ENCODE results near the gene AKAP1. TPM values are rescaled to one million over a fixed set of nuclear protein-coding genes. Genes with fewer than 3 reads are reported as not detected.

Gene AKAP1
- polyA plus RNA-seq, 3 donors: 5.6 to 14.6 (median 6.8) TPM

DNA sequence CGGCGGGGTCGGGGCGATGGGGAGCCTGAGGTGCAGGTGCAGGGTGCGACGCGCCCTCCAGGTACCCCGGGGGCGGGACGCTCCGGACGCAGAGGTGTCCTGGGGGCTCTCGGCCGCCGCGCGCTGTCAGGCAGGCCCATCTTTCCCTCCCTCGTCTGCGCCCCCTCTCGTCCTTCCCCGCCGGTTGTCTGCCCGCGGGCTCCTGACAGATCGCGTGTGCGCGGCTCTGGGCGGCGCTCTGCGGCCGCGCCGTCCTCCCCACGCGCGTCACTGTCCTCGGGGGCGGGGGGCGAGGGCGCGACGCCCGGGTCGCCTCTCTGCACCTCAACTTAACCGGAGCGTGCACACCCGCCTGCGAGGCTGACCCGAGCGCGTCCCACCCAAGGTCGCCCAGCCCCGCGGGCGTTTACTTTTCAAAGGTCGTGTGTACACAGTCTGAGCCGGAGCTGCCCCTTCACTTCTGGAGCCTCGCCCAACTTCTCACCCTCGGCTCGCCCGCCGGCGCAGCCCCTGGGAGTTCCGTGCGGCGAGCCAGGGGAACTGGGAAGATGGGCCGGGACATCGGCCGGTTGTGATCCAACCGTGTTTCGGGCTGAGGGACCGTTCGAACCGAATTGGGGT is 512 bp downstream of the AKAP1 start:
- peak; percentile 39 to 53 (median 53) for DNase-seq
- H3K4me3 Mint-ChIP-seq: peak overlapping the region; percentile 92 to 94
- no peaks in the 10 kb centered on the region for H3K9me3 Mint-ChIP-seq
- intact Hi-C loops (cut with micrococcal nuclease): loop anchor here (5.0 to 10.0 kb wide), 3 partner anchors 38 to 997 kb away; partner anchors contain the start of gene DYNLL2 (in 1 of the 2)
- H3K36me3 Mint-ChIP-seq: peaks cover 0 to 4% of the 10 kb centered on the region in 2 donors
- Histone ChIP-seq H3K27me3 (ENCODE audit: control insufficient read depth in 2 of 2, insufficient read depth in 2 of 2, low read length in 2 of 2) (no peaks in the 10 kb centered on the region), H3K79me2 (ENCODE audit: insufficient read depth, low read length) (peaks cover 47% of the 10 kb centered on the region), H2AFZ (ENCODE audit: insufficient read depth, low read depth, low read length, poor library complexity, severe bottlenecking) (peak overlapping the region; percentile 90), H3K4me1 (ENCODE audit: control insufficient read depth in 1 of 2, insufficient read depth in 2 of 2, low read length in 2 of 2) (peaks cover 41 to 58% of the 10 kb centered on the region in 2 donors), H3K4me3 (replicated peaks in 1 of 3; ENCODE audit: low read depth in 2 of 3, low read length in 3 of 3) (peak overlapping the region; percentile 59 to 90 (median 75)), H3K36me3 (replicated peaks in 1 of 2; ENCODE audit: control insufficient read depth in 1 of 2, insufficient read depth in 2 of 2, low read length in 2 of 2) (no peaks in the 10 kb centered on the region), H3K4me2 (replicated peaks; ENCODE audit: extremely low read depth, low read length, poor library complexity, severe bottlenecking) (peak overlapping the region; percentile 84), H3K9ac (ENCODE audit: insufficient read depth, low read length, poor library complexity, severe bottlenecking) (peak overlapping the region; percentile 91), H3K27ac (ENCODE audit: low read depth in 1 of 2, low read length in 2 of 2) (peak overlapping the region in 1 of 2 donors; percentile 97), H3K9me3 (replicated peaks in 1 of 2; ENCODE audit: control insufficient read depth in 1 of 2, insufficient read depth in 1 of 2, low read length in 2 of 2) (no peaks in the 10 kb centered on the region), H4K20me1 (ENCODE audit: insufficient read depth, low read length) (peaks cover 10% of the 10 kb centered on the region)
- peak overlapping the region in 4 of 7 donors; percentile 32 to 81 (median 71) for H3K27ac Mint-ChIP-seq
- peaks cover 55% of the 10 kb centered on the region for H3K4me1 Mint-ChIP-seq
- peaks cover 0 to 4% (median 0%) of the 10 kb centered on the region in 3 donors for H3K27me3 Mint-ChIP-seq (ENCODE audit: low read depth in 3 of 3)
- TF ChIP-seq, protein P1, sequence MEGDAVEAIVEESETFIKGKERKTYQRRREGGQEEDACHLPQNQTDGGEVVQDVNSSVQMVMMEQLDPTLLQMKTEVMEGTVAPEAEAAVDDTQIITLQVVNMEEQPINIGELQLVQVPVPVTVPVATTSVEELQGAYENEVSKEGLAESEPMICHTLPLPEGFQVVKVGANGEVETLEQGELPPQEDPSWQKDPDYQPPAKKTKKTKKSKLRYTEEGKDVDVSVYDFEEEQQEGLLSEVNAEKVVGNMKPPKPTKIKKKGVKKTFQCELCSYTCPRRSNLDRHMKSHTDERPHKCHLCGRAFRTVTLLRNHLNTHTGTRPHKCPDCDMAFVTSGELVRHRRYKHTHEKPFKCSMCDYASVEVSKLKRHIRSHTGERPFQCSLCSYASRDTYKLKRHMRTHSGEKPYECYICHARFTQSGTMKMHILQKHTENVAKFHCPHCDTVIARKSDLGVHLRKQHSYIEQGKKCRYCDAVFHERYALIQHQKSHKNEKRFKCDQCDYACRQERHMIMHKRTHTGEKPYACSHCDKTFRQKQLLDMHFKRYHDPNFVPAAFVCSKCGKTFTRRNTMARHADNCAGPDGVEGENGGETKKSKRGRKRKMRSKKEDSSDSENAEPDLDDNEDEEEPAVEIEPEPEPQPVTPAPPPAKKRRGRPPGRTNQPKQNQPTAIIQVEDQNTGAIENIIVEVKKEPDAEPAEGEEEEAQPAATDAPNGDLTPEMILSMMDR (IDR thresholded peaks at IDR 0.05): no peak
- under 1% methylated on average over 75 of the region's 75 CpGs for WGBS (ENCODE audit: insufficient coverage)

DNA sequence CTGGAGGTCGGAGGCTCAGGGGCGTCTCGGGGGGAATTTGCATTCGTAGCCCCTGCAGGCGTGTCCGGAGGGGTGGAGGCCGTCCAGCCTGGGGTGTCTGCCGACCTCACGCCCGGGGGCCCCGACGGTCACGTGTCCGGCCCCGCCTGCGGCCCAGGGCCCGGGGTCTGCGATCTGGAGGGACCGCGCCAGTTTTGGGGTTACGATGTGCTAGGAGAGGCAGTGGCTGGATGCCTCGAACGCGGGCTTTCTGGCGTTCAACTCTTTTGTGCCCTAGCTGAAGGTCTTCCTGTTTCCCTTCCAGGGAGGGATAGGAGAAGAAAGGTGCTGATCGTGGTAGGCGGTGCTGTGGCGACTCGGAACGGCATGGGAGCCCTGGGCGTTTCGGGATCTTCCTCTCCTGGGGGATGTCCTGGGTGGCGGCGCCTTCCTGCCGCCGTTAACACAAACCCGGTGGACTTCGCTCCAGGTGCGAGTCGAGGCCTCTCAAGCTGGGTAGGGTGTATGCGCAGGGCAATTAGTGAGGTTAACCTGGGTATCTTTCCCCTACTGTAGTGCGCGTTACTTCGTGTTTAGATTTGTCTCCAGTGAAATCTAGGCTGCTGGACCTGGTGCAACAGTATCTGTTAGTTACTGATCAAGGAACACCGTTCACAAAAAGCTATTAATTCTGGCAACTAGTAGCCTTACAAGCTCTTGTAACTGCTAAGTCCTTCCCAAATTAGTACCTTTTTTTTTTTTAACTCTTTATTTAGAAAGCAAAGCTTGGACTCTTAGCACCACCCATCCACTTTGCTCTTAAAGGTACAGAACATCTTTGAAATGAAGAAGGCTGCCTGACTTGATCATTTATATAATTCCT is 1.3 kb downstream of the AKAP1 start:
- Histone ChIP-seq H4K20me1 (ENCODE audit: insufficient read depth, low read length) (peaks cover 14% of the 10 kb centered on the region), H3K27ac (ENCODE audit: low read depth in 1 of 2, low read length in 2 of 2) (peak overlapping the region in 1 of 2 donors; percentile 97), H3K4me1 (ENCODE audit: control insufficient read depth in 1 of 2, insufficient read depth in 2 of 2, low read length in 2 of 2) (peaks cover 49 to 65% of the 10 kb centered on the region in 2 donors), H3K36me3 (replicated peaks in 1 of 2; ENCODE audit: control insufficient read depth in 1 of 2, insufficient read depth in 2 of 2, low read length in 2 of 2) (no peaks in the 10 kb centered on the region), H2AFZ (ENCODE audit: insufficient read depth, low read depth, low read length, poor library complexity, severe bottlenecking) (peak overlapping the region; percentile 90), H3K4me2 (replicated peaks; ENCODE audit: extremely low read depth, low read length, poor library complexity, severe bottlenecking) (peak overlapping the region; percentile 84), H3K79me2 (ENCODE audit: insufficient read depth, low read length) (peaks cover 54% of the 10 kb centered on the region), H3K9me3 (replicated peaks in 1 of 2; ENCODE audit: control insufficient read depth in 1 of 2, insufficient read depth in 1 of 2, low read length in 2 of 2) (no peaks in the 10 kb centered on the region), H3K4me3 (replicated peaks in 1 of 3; ENCODE audit: low read depth in 2 of 3, low read length in 3 of 3) (peak overlapping the region; percentile 59 to 90 (median 75)), H3K9ac (ENCODE audit: insufficient read depth, low read length, poor library complexity, severe bottlenecking) (peak overlapping the region; percentile 91), H3K27me3 (ENCODE audit: control insufficient read depth in 2 of 2, insufficient read depth in 2 of 2, low read length in 2 of 2) (no peaks in the 10 kb centered on the region)
- H3K4me3 Mint-ChIP-seq: peak overlapping the region; percentile 92 to 94
- no peaks in the 10 kb centered on the region for H3K9me3 Mint-ChIP-seq
- TF ChIP-seq, protein P1 (IDR thresholded peaks at IDR 0.05): no peak
- peaks cover 0 to 4% of the 10 kb centered on the region in 2 donors for H3K36me3 Mint-ChIP-seq
- intact Hi-C loops (cut with micrococcal nuclease): loop anchor here (5.0 to 10.0 kb wide), 3 partner anchors 39 to 996 kb away; partner anchors contain the start of gene DYNLL2 (in 1 of the 2)
- peak overlapping the region in 6 of 7 donors; percentile 23 to 81 (median 58) for H3K27ac Mint-ChIP-seq
- WGBS (ENCODE audit: insufficient coverage): under 1% methylated on average over 41 of the region's 45 CpGs
- H3K27me3 Mint-ChIP-seq (ENCODE audit: low read depth in 3 of 3): peaks cover 0 to 4% (median 0%) of the 10 kb centered on the region in 3 donors
- H3K4me1 Mint-ChIP-seq: peaks cover 62% of the 10 kb centered on the region
- DNase-seq: peak; percentile 10 to 33 (median 27)
